Activated T-helper 1 cell treated with Interleukin-2 at 50 U/mL for 16 hours (primary cell): Measurements from ENCODE around the gene DCDC1.

ENCODE experiments used
- DNase-seq: peaks from one replicate; pipeline ENCODE4 v3.0.0-alpha.2; 2020; ENCODE audit warnings: low read depth

The DCDC1 gene

GRCh38 chr11:30914143-30914762 lies 455.3 kb downstream of the DCDC1 start:
- no peak for DNase-seq

GRCh38 chr11:30911247-30911646 lies 458.3 kb downstream of the DCDC1 start:
- DNase-seq = no peak

- no peak for DNase-seq
Measured at GRCh38 chr11:30908857-30909256, 460.7 kb downstream of the DCDC1 start.

- DNase-seq = no peak
Measured at GRCh38 chr11:30908272-30908671, 461.3 kb downstream of the DCDC1 start.

- DNase-seq = no peak
Measured at GRCh38 chr11:30902929-30903328, 466.6 kb downstream of the DCDC1 start.

- DNase-seq = no peak
Measured at GRCh38 chr11:30895046-30895445, 474.5 kb downstream of the DCDC1 start.

GRCh38 chr11:30893318-30893717 lies 476.2 kb downstream of the DCDC1 start:
- no peak for DNase-seq

- no peak for DNase-seq
Measured at GRCh38 chr11:30889143-30889794, 480.3 kb downstream of the DCDC1 start.

- DNase-seq = no peak
Measured at GRCh38 chr11:30879322-30880005, 490.1 kb downstream of the DCDC1 start.

GRCh38 chr11:30878400-30878799 lies 491.1 kb downstream of the DCDC1 start:
- no peak for DNase-seq

- no peak for DNase-seq
Measured at GRCh38 chr11:30876663-30877396, 492.7 kb downstream of the DCDC1 start.

- DNase-seq = no peak
Measured at GRCh38 chr11:30876228-30876627, 493.3 kb downstream of the DCDC1 start.

- DNase-seq = no peak
Measured at GRCh38 chr11:30875806-30876205, 493.7 kb downstream of the DCDC1 start.

GRCh38 chr11:30873924-30874610 lies 495.5 kb downstream of the DCDC1 start:
- DNase-seq = no peak

GRCh38 chr11:30868626-30869081 lies 500.9 kb downstream of the DCDC1 start:
- no peak for DNase-seq

GRCh38 chr11:30863209-30863608 lies 506.3 kb downstream of the DCDC1 start:
- DNase-seq = no peak

GRCh38 chr11:30861531-30861930 lies 508.0 kb downstream of the DCDC1 start:
- DNase-seq = no peak

GRCh38 chr11:30861064-30861463 lies 508.5 kb downstream of the DCDC1 start:
- DNase-seq = no peak

GRCh38 chr11:30860146-30860545 lies 509.4 kb downstream of the DCDC1 start:
- DNase-seq = no peak

- no peak for DNase-seq
Measured at GRCh38 chr11:30859669-30860068, 509.9 kb downstream of the DCDC1 start.

GRCh38 chr11:30855383-30856006 lies 514.0 kb downstream of the DCDC1 start:
- DNase-seq = no peak

- no peak for DNase-seq
Measured at GRCh38 chr11:30853439-30853838, 516.1 kb downstream of the DCDC1 start.
